ENCODE measurements around the gene KRTAP3-2.

- no peak for TF ChIP-seq GATA2 (IDR thresholded peaks at IDR 0.05; ENCODE audit: low read depth, low read length)
- no peak for TF ChIP-seq GATA3 (IDR thresholded peaks at IDR 0.05; ENCODE audit: low read depth, low read length)
Measured at GRCh38 chr17:41013606-41014005, 13.9 kb upstream of the KRTAP3-2 start.
